Caco-2 (cell line): Measurements from ENCODE around the gene PTPRN2. TPM values are rescaled to one million over a fixed set of nuclear protein-coding genes. Genes with fewer than 3 reads are reported as not detected.
"Not testable (repeated sequence)": the region's sequence is repeated elsewhere in the genome, so short reads cannot be mapped to it uniquely, and the experiment has no call there.

ENCODE experiments used
- BruUV-seq: library from RNA; stranded (reverse); fragments of 400-500 nt; replicated peaks from 2 replicates; lab custom pipeline; 2021; lab: Mats Ljungman, UMichigan
- CTCF ChIA-PET: fragments of 300-600 bp; sonication (Branson Sonifier 250); formaldehyde crosslinking; loops from one replicate; lab custom pipeline; 2022; ENCODE audit warnings: antibody characterized with exemption; lab: Charles Lee
- POLR2A ChIA-PET: fragments of 300-600 bp; sonication (Branson Sonifier 250); formaldehyde crosslinking; loops from one replicate; lab custom pipeline; 2022; ENCODE audit warnings: antibody characterized with exemption; lab: Charles Lee
- DNase-seq, 2 experiments: peaks; one replicate each; pipeline versions ENCODE4 v3.0.0 to v3.0.0-alpha.2; 2020 to 2022
- H3K27me3 ChIP-seq: replicated peaks from 2 replicates; pipeline ENCODE4 v1.6.0; 2011; ENCODE audit warnings: low read length; ENCODE audit not compliant: control insufficient read depth, insufficient read depth
- H3K36me3 ChIP-seq: 2 replicates; pipeline ENCODE4 v1.5.1; 2011; ENCODE audit warnings: low read length; ENCODE audit not compliant: control insufficient read depth, insufficient read depth
- H3K4me1 ChIP-seq: fragments of 250-450 bp; sonication (Bioruptor Pico); 2 replicates; pipeline ENCODE4 v1.5.1; 2020; ENCODE audit warnings: mild to moderate bottlenecking
- H3K4me3 ChIP-seq: 2 replicates; pipeline ENCODE4 v1.5.1; 2011; ENCODE audit warnings: low read depth, mild to moderate bottlenecking, control low read depth, low read length
- H3K9me3 ChIP-seq: fragments of 250-450 bp; sonication (Bioruptor Pico); 2 replicates; pipeline ENCODE4 v1.5.1; 2020; ENCODE audit warnings: mild to moderate bottlenecking, moderate library complexity
- H3K27ac Mint-ChIP-seq: one replicate; pipeline ENCODE4 v1.8.0; 2022; ENCODE audit warnings: mixed read lengths; ENCODE audit not compliant: unreplicated experiment
- H3K27me3 Mint-ChIP-seq: one replicate; pipeline ENCODE4 v1.8.0; 2022; ENCODE audit warnings: mixed read lengths; ENCODE audit not compliant: insufficient read depth, unreplicated experiment
- H3K36me3 Mint-ChIP-seq: one replicate; pipeline ENCODE4 v1.8.0; 2022; ENCODE audit warnings: mild to moderate bottlenecking, mixed read lengths; ENCODE audit not compliant: insufficient read depth, unreplicated experiment
- H3K4me1 Mint-ChIP-seq: one replicate; pipeline ENCODE4 v1.8.0; 2022; ENCODE audit warnings: low read depth, mixed read lengths; ENCODE audit not compliant: unreplicated experiment
- H3K4me3 Mint-ChIP-seq: one replicate; pipeline ENCODE4 v1.8.0; 2022; ENCODE audit warnings: mild to moderate bottlenecking, moderate library complexity, mixed read lengths; ENCODE audit not compliant: unreplicated experiment
- H3K9me3 Mint-ChIP-seq: one replicate; pipeline ENCODE4 v1.8.0; 2022; ENCODE audit warnings: mixed read lengths; ENCODE audit not compliant: unreplicated experiment
- CTCF ChIP-seq, 2 experiments: fragments of 200-600 bp in 1 of 2; IDR thresholded peaks; 1 replicate in 1 of 2; 2 replicates in 1 of 2; pipeline versions ENCODE4 v1.5.1 to v1.8.0; 2011 to 2022; ENCODE audit warnings: antibody characterized with exemption in 1 of 2, control low read depth in 1 of 2, inconsistent platforms in 1 of 2, low read depth in 1 of 2, low read length in 1 of 2, mild to moderate bottlenecking in 1 of 2, moderate library complexity in 1 of 2; ENCODE audit not compliant: insufficient read depth in 1 of 2, severe bottlenecking in 1 of 2, unreplicated experiment in 1 of 2
- intact Hi-C: fragments of 100-400 bp; cut with micrococcal nuclease; formaldehyde crosslinking; loops from one replicate; pipeline ENCODE4 v1.10.0; 2022; ENCODE audit not compliant: unreplicated experiment
- total RNA-seq: library from RNA; stranded (reverse); gene quantifications from 2 replicates; pipeline ENCODE4 v1.2.3, GENCODE V29; 2022

PTPRN2 gene
- total RNA-seq, 1 experiment from 2014 or later = 1.4 TPM

DNA sequence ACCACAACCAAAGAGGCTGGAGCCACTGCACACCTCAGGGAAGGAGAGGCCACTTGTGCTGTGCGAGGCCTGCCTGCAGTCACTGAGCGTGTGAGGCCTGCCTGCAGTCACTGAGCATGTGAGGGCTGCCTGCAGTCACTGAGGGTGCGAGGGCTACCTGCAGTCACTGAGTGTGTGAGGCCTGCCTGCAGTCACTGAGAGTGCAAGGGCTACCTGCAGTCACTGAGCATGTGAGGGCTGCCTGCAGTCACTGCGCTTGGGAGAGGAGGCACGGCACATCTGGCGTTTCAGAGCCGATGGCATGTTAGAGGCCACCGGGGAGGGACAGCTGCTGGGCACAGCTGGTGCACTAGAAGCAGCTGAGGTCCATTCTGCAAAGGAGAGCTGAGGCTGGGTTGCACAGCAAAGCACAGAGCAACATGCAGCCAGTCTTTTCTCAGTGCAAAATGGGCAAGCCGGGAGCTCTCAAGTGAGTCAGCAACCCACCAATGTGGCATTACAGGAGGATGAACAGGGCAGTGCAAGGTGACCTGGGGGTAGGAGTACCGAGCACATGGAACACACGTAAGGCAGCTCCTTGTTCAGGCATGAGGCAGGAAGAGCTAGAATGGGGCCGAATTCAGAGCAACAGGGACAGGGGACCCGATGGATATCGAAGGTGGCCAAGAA is 540.1 kb downstream of the PTPRN2 start:
- Mint-ChIP-seq H3K27ac (no peak overlapping the region), H3K27me3 (no peaks in the 10 kb centered on the region), H3K36me3 (no peaks in the 10 kb centered on the region), H3K9me3 (no peaks in the 10 kb centered on the region), H3K4me1 (no peaks in the 10 kb centered on the region), H3K4me3 (no peak overlapping the region)
- no peaks in the 10 kb centered on the region for H3K36me3 ChIP-seq
- H3K9me3 ChIP-seq = no peaks in the 10 kb centered on the region
- H3K27me3 ChIP-seq = no peaks in the 10 kb centered on the region
- H3K4me3 ChIP-seq = no peak overlapping the region
- POLR2A ChIA-PET = no interaction called here
- intact Hi-C loops = no loop called here
- no peak for TF ChIP-seq CTCF (IDR thresholded peaks at IDR 0.05; ENCODE audit: insufficient read depth in 1 of 2, low read depth in 1 of 2, low read length in 1 of 2, severe bottlenecking in 1 of 2, unreplicated experiment in 1 of 2)
- CTCF ChIA-PET = no interaction called here
- no peak for DNase-seq
- H3K4me1 ChIP-seq = no peaks in the 10 kb centered on the region
- no TSS peak for BruUV-seq

DNA sequence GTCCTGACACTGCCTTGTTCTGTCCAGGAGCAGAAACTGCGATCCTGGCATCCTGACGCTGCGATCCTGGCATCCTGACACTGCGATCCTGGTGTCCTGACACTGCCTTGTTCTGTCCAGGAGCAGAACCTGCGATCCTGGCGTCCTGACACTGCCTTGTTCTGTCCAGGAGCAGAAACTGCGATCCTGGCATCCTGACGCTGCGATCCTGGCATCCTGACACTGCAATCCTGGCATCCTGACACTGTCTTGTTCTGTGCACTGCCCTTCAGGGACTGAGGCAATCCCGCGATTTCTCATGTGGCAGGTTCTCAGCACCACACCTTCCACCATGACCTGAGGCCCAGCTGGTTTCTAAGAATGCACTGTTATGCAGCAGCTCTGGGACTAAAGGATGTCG is 541.4 kb downstream of the PTPRN2 start:
- H3K4me1 Mint-ChIP-seq, BruUV-seq, H3K27me3 Mint-ChIP-seq, DNase-seq, H3K4me3 ChIP-seq, H3K27ac Mint-ChIP-seq, H3K36me3 Mint-ChIP-seq, H3K4me3 Mint-ChIP-seq, intact Hi-C loops, H3K36me3 ChIP-seq, H3K9me3 Mint-ChIP-seq, H3K4me1 ChIP-seq, H3K9me3 ChIP-seq, CTCF ChIA-PET, H3K27me3 ChIP-seq, POLR2A ChIA-PET: not testable (repeated sequence)

- H3K4me1 Mint-ChIP-seq = no peaks in the 10 kb centered on the region
- no peak overlapping the region for H3K27ac Mint-ChIP-seq
- peaks cover 5% of the 10 kb centered on the region; the same call in 1 of the 2 replicates for H3K9me3 ChIP-seq
- TF ChIP-seq CTCF (IDR thresholded peaks at IDR 0.05; ENCODE audit: insufficient read depth in 1 of 2, low read depth in 1 of 2, low read length in 1 of 2, severe bottlenecking in 1 of 2, unreplicated experiment in 1 of 2) = no peak
- no TSS peak for BruUV-seq
- no peaks in the 10 kb centered on the region for H3K27me3 ChIP-seq
- no peaks in the 10 kb centered on the region for H3K36me3 Mint-ChIP-seq
- intact Hi-C loops = no loop called here
- no peak overlapping the region for H3K4me3 ChIP-seq
- H3K27me3 Mint-ChIP-seq = no peaks in the 10 kb centered on the region
- no peak for DNase-seq
- no peaks in the 10 kb centered on the region for H3K36me3 ChIP-seq
- H3K4me3 Mint-ChIP-seq = no peak overlapping the region
- H3K4me1 ChIP-seq = no peaks in the 10 kb centered on the region
- H3K9me3 Mint-ChIP-seq = peaks cover 12% of the 10 kb centered on the region
- CTCF ChIA-PET = no interaction called here
- POLR2A ChIA-PET = no interaction called here
Measured at GRCh38 chr7:158044482-158044823, 543.2 kb downstream of the PTPRN2 start.
